Kidney glomerular epithelial cell (primary cell): ENCODE results near the gene RIT2.

Source experiments
- DNase-seq: peaks from one replicate; lab custom pipeline; 2025; lab: John Stamatoyannopoulos, UW

Gene RIT2

GRCh38 chr18:43010611-43011010, 104.9 kb downstream of the RIT2 start:
- DNase-seq, result no peak

- DNase-seq, result no peak
Measured at GRCh38 chr18:43009674-43010073, 105.8 kb downstream of the RIT2 start.

- DNase-seq, result no peak
Measured at GRCh38 chr18:43007365-43007764, 108.1 kb downstream of the RIT2 start.

- DNase-seq, result no peak
Measured at GRCh38 chr18:43004421-43004820, 111.1 kb downstream of the RIT2 start.

DNA sequence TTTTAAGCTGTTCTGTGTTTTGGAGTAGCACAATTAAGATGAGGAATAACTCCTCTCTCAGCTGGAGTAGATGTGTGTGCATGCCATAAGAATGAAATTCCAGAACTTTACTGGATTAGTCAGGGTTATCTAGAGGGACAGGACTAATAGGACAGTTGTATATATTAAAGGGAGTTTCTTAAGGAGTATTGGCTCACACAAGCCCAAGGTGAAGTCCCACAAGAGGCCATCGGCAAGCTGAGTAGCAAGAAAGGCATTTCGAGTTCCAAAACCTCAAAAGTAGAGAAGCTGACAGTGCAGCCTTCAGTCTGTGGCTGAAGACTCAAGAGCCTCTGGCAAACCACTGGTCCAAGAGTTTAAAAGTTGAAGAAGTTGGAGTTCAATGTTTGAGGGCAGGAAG, 113.7 kb downstream of the RIT2 start:
- DNase-seq, result no peak

DNA sequence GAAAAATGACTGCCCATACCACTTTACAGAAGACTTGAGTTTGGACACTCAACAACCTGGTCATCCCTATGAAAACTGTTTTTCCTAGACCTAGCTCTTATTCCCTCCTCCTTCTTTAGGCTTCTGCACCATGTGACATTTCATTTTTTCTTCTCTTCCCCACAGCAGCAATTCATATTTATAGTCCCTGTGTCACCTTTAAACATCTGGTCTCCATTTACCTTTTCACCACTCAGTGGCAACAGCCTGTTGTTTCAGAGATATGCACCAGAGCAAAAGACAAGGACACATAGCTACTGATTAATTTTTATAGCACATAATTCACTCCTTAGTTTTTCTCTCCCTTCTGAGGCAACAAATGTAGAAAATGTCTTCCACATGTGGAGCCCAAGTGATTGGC, 118.7 kb downstream of the RIT2 start:
- DNase-seq, result no peak

- DNase-seq, result peak; percentile 1
Measured at GRCh38 chr18:42980426-42980825, 135.1 kb downstream of the RIT2 start.

- no peak for DNase-seq
Measured at GRCh38 chr18:42977982-42978637, 137.4 kb downstream of the RIT2 start.

DNA sequence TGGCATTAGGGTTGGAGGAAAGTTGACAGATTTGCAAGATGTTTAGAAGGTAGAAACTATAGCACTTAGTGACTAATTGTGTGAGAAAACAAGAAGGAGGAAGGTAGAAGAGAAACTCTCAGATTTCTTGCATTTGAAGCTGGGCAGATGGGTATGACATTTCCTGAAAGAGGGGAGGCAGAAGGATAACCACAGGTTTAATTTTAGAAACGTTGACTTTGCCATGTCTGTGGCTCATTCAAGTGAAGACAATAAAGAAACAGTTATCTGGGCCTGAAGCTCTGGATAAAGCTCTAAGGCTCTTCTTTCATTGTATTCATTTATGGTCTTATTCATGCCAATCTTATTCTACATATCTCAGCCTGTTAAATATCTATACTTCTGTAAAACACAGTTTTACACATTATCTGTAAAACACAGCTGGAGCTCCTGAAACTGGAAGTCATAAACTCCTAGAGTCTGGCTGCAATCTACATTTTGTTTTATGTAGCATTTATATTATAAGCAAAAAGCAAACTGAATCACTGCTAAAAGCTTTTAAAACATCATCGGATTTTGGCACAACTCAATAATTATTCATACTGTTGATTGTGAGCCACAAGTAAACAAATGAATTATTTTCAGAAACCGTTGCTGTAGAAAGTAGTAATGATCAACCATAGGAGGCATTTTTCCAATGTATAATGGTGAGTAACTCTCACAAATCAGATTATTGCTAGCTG, 138.5 kb downstream of the RIT2 start:
- DNase-seq, result peak; percentile 29

GRCh38 chr18:42969366-42969765, 146.1 kb downstream of the RIT2 start:
- DNase-seq, result no peak

DNA sequence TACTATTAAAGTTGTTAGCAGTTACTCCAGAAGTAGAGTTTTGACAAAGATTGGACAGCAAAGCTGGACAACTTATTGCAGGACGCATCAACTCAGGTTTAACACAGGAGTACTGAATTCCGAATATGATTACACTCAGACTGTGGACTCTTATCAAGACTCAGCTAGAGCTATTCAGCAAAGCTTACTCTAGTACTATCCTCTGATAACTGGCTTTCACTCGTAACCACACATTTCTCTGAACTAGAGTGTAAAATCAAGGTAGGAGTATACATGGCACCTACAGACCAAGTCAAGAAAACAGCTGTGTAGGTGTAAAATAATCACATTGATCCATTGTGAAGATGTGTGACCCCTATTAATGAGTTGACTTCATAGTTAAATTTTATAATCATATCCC, 154.2 kb downstream of the RIT2 start:
- no peak for DNase-seq

DNA sequence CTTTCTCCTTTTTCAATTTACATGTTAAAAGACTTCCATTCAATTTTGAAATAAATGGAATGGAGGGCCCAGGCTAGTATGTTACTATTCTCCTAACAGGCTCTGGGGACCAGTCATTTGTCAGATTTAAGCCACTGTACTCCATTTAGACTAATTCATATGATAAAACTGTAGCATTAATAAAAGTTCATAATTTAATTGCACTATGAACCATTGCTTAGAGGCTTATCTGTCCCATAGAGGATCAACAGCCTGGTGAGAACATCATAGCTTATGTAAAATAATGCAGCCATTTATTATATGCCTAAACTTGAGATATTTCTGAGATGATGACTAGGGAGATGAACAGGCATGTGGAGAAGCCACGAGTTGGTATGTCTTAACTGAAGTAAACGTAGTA, 156.0 kb downstream of the RIT2 start:
- DNase-seq, result no peak

DNA sequence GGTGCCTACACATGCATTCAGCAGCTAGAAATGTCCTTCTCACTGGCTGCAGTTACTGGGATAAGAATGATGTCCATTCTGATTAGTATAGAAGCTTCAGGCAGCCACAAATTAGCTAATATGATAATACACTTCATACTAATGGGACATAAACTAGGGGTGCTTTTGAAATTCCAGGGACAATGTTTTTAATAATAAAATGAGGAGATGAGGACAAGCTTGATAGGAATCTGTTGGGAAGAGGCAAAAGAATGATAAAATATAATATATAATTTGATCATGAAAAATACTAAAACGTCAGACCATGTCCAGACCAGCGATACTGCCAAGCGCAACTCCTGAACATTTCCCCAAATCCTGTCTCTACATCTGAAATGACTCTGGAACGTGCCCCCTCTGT, 157.1 kb downstream of the RIT2 start:
- DNase-seq, result no peak

- no peak for DNase-seq
Measured at GRCh38 chr18:42956287-42956686, 159.2 kb downstream of the RIT2 start.

DNA sequence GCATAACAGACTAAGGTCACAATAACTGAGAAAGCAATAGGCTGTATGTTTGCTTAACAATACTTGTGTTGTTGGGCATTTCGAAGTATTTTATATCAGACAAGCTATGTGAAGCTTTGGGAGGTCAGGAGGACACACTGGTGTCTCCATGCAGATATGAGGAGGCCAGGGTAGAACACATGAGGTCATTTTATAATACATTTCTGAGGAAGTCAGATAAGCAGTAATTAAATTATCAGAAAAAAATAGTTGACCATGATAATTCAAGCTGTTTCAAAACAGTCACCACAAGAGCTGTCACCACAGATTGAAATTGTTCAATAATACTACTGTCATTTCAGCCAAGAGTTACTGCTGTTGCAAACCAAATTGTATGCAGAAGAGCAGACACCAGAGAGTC, 160.6 kb downstream of the RIT2 start:
- no peak for DNase-seq

- no peak for DNase-seq
Measured at GRCh38 chr18:42953306-42953705, 162.2 kb downstream of the RIT2 start.

GRCh38 chr18:42950732-42951131, 164.8 kb downstream of the RIT2 start:
- no peak for DNase-seq

- no peak for DNase-seq
Measured at GRCh38 chr18:42948831-42949230, 166.7 kb downstream of the RIT2 start.

- DNase-seq, result no peak
Measured at GRCh38 chr18:42941860-42942259, 173.6 kb downstream of the RIT2 start.

DNA sequence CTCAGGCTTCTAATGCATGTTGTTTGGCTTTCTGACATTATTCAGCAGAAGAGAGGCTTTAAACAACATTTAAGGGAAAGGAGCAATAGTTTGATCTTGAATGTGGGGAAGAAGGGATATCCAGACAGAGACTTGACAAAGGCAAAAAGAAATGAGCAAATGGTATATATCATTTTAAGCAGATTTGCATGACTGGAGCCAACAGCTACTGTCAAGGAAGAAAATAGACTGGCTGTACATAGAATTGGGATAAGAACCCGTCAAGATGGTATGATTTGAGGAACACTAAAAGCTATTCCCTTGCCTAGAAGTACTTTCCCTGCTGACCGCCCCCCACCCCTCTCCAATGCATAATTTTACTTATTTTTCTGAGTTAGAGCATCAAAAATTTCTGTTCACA, 174.5 kb downstream of the RIT2 start:
- no peak for DNase-seq

- no peak for DNase-seq
Measured at GRCh38 chr18:42937436-42937835, 178.0 kb downstream of the RIT2 start.

GRCh38 chr18:42936289-42936688, 179.2 kb downstream of the RIT2 start:
- DNase-seq, result no peak

GRCh38 chr18:42931491-42931890, 184.0 kb downstream of the RIT2 start:
- DNase-seq, result peak; percentile 26

- no peak for DNase-seq
Measured at GRCh38 chr18:42929857-42930256, 185.6 kb downstream of the RIT2 start.
